ENCODE results near the gene INMT.

INMT gene

DNA sequence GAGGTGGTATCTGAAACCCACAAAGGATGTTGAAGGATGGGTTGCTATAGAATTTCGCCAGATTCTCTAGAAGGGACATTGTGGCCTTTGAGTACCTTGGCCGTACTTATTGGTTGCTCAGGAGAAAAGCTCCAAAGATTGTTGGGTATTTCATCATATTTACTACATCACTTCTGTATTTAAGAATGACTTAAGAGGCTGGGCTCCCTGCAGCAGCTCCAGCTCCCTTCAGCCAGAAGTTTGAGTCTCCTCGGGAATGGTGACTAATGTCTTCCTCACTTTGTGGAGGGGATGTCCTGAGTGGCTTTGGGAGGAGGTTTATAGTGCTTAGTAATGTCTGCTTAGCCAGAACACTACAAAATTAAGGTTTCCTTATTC is 37.4 kb downstream of the INMT start:
- Histone ChIP-seq H3K27ac (replicated peaks) (no peak overlapping the region), H3K4me3 (replicated peaks; ENCODE audit: insufficient read depth, low read length) (no peak overlapping the region), H3K27me3 (ENCODE audit: insufficient read depth, poor library complexity, severe bottlenecking) (no peaks in the 10 kb centered on the region)
- peak in 1 of 2 experiments; percentile 70 for DNase-seq (ENCODE audit: low read depth in 1 of 2, low spot score in 1 of 2)
- TF ChIP-seq SPI1 (IDR thresholded peaks at IDR 0.05; ENCODE audit: borderline replicate concordance, low read depth) (peak; percentile 38; the same call in 1 of the 2 replicates), POLR2AphosphoS5 (IDR thresholded peaks at IDR 0.05; ENCODE audit: low read depth) (no peak)

DNA sequence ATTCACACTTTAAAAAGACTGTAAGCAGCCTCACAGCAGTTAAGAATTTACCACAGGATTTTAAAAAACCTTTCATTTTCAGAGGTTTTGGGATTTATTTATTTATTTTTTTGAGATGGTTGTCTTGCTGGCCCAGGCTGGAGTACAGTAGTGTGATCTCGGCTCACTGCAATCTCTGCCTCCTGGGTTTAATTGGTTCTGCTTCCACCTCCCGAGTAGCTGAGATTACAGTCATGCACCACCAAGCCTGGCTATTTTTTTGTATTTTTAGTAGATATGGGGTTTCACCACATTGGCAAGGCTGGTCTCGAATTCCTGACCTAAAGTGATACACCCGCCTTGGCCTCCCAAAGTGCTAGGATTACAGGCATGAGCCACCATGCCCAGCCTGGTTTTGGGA is 38.4 kb downstream of the INMT start:
- Histone ChIP-seq H3K27ac (replicated peaks) (no peak overlapping the region), H3K27me3 (ENCODE audit: insufficient read depth, poor library complexity, severe bottlenecking) (no peaks in the 10 kb centered on the region), H3K4me3 (replicated peaks; ENCODE audit: insufficient read depth, low read length) (no peak overlapping the region)
- DNase-seq (ENCODE audit: low read depth in 1 of 2, low spot score in 1 of 2) = no peak
- TF ChIP-seq POLR2AphosphoS5 (IDR thresholded peaks at IDR 0.05; ENCODE audit: low read depth) (no peak), GABPA (IDR thresholded peaks at IDR 0.05; ENCODE audit: low read depth) (no peak), SPI1 (IDR thresholded peaks at IDR 0.05; ENCODE audit: borderline replicate concordance, low read depth) (no peak)
- TF ChIP-seq, protein P1, sequence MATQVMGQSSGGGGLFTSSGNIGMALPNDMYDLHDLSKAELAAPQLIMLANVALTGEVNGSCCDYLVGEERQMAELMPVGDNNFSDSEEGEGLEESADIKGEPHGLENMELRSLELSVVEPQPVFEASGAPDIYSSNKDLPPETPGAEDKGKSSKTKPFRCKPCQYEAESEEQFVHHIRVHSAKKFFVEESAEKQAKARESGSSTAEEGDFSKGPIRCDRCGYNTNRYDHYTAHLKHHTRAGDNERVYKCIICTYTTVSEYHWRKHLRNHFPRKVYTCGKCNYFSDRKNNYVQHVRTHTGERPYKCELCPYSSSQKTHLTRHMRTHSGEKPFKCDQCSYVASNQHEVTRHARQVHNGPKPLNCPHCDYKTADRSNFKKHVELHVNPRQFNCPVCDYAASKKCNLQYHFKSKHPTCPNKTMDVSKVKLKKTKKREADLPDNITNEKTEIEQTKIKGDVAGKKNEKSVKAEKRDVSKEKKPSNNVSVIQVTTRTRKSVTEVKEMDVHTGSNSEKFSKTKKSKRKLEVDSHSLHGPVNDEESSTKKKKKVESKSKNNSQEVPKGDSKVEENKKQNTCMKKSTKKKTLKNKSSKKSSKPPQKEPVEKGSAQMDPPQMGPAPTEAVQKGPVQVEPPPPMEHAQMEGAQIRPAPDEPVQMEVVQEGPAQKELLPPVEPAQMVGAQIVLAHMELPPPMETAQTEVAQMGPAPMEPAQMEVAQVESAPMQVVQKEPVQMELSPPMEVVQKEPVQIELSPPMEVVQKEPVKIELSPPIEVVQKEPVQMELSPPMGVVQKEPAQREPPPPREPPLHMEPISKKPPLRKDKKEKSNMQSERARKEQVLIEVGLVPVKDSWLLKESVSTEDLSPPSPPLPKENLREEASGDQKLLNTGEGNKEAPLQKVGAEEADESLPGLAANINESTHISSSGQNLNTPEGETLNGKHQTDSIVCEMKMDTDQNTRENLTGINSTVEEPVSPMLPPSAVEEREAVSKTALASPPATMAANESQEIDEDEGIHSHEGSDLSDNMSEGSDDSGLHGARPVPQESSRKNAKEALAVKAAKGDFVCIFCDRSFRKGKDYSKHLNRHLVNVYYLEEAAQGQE (IDR thresholded peaks at IDR 0.05; ENCODE audit: insufficient replicate concordance, low read depth) = no peak
- TF ChIP-seq, protein P2, sequence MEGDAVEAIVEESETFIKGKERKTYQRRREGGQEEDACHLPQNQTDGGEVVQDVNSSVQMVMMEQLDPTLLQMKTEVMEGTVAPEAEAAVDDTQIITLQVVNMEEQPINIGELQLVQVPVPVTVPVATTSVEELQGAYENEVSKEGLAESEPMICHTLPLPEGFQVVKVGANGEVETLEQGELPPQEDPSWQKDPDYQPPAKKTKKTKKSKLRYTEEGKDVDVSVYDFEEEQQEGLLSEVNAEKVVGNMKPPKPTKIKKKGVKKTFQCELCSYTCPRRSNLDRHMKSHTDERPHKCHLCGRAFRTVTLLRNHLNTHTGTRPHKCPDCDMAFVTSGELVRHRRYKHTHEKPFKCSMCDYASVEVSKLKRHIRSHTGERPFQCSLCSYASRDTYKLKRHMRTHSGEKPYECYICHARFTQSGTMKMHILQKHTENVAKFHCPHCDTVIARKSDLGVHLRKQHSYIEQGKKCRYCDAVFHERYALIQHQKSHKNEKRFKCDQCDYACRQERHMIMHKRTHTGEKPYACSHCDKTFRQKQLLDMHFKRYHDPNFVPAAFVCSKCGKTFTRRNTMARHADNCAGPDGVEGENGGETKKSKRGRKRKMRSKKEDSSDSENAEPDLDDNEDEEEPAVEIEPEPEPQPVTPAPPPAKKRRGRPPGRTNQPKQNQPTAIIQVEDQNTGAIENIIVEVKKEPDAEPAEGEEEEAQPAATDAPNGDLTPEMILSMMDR (IDR thresholded peaks at IDR 0.05; ENCODE audit: insufficient read depth, low read length) = no peak

DNA sequence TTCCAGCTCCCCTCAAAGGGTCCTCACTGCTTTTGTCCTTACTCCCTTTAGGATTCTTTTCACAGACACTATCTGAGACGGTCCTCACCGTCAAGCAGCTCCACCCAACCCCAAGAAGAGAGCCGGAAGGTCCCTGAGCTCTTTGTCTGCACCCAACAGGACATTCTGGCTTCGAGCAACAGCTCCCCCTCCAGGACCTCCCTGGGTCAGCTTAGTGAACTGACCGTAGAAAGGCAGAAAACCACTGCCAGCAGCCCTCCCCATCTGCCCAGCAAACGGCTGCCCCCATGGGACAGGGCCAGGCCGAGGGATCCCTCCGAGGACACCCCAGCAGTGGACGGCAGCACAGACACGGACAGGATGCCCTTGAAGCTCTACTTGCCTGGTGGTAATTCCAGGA is 39.2 kb downstream of the INMT start:
- no peak overlapping the region for H3K4me3 ChIP-seq (replicated peaks; ENCODE audit: insufficient read depth, low read length)
- no peak overlapping the region for H3K27ac ChIP-seq (replicated peaks)
- H3K27me3 ChIP-seq (ENCODE audit: insufficient read depth, poor library complexity, severe bottlenecking) = no peaks in the 10 kb centered on the region
- TF ChIP-seq, protein P2 (IDR thresholded peaks at IDR 0.05; ENCODE audit: insufficient read depth, low read length) = no peak
- TF ChIP-seq POLR2AphosphoS5 (IDR thresholded peaks at IDR 0.05; ENCODE audit: low read depth) (no peak), SPI1 (IDR thresholded peaks at IDR 0.05; ENCODE audit: borderline replicate concordance, low read depth) (no peak), GABPA (IDR thresholded peaks at IDR 0.05; ENCODE audit: low read depth) (no peak)
- TF ChIP-seq, protein P1 (IDR thresholded peaks at IDR 0.05; ENCODE audit: insufficient replicate concordance, low read depth) = no peak
- DNase-seq (ENCODE audit: low read depth in 1 of 2, low spot score in 1 of 2) = no peak

DNA sequence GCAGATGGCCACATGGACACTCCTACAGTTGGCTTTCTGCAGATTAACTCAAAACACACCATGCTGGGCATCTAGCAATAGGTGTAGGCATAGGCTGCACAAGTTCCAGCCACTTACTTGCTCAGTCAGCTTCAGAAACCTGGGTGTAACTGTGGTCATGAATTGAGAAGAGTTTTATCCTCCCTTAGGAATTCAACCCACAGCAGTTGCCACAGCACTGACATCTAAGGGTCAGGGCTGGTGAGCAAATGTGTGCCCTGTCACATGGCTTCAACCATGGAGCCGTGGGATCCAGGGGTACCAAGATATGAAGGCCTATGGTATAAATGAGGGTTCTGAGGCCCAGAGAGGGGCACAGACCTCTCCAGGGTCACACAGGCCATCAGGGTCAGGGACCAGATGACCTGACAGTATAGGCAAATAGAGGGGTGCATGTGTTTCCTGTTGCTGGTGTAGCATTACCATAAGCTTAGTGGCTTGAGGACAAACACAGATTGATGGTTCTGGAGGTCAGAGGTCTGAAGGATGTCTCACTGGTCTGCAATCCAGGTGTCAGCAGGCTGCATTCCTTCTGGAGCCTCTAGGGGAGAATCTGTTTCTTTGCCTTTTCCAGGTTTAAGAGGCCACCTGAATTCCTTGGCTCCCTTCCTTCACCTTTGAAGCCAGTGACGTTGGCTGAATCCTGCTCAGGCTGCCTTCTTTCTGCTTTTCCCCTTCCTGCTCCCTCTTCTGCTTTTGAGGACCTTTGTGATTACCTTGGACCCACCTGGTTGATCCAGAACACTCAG is 43.4 kb downstream of the INMT start:
- Histone ChIP-seq H3K4me3 (replicated peaks; ENCODE audit: insufficient read depth, low read length) (no peak overlapping the region), H3K27ac (replicated peaks) (no peak overlapping the region), H3K27me3 (ENCODE audit: insufficient read depth, poor library complexity, severe bottlenecking) (no peaks in the 10 kb centered on the region)
- TF ChIP-seq, protein P2 (IDR thresholded peaks at IDR 0.05; ENCODE audit: insufficient read depth, low read length) = no peak
- TF ChIP-seq GABPA (IDR thresholded peaks at IDR 0.05; ENCODE audit: low read depth) (no peak), SPI1 (IDR thresholded peaks at IDR 0.05; ENCODE audit: borderline replicate concordance, low read depth) (no peak), POLR2AphosphoS5 (IDR thresholded peaks at IDR 0.05; ENCODE audit: low read depth) (no peak)
- TF ChIP-seq, protein P1 (IDR thresholded peaks at IDR 0.05; ENCODE audit: insufficient replicate concordance, low read depth) = no peak
- no peak for DNase-seq (ENCODE audit: low read depth in 1 of 2, low spot score in 1 of 2)

Data from HL-60 (cell line).